Measurements from ENCODE around the gene SH3GL2. TPM values are rescaled to one million over a fixed set of nuclear protein-coding genes. Genes with fewer than 3 reads are reported as not detected.

Gene SH3GL2
- total RNA-seq, 4 donors from 2014 or later = 3.6 to 6.8 (median 4.7) TPM

- WGBS, 2 donors (ENCODE audit: low coverage in 1 of 2) = 25 to 35% methylated on average over 3 of the region's 3 CpGs
- no peak for ATAC-seq
- H3K9me3 ChIP-seq = no peaks in the 10 kb centered on the region
- no peak for TF ChIP-seq POLR2A (IDR thresholded peaks at IDR 0.05)
- TF ChIP-seq EP300 (IDR thresholded peaks at IDR 0.05) = no peak
- H3K27me3 ChIP-seq = no peaks in the 10 kb centered on the region
- H3K36me3 ChIP-seq = no peaks in the 10 kb centered on the region
- no peaks in the 10 kb centered on the region for H3K4me1 ChIP-seq
- no peak overlapping the region for H3K4me3 ChIP-seq
- no peak overlapping the region for H3K27ac ChIP-seq
Measured at GRCh38 chr9:17742067-17742466, 163.2 kb downstream of the SH3GL2 start.

GRCh38 chr9:17744786-17745185 is 165.9 kb downstream of the SH3GL2 start:
- Histone ChIP-seq H3K27me3 (no peaks in the 10 kb centered on the region), H3K27ac (no peak overlapping the region), H3K36me3 (no peaks in the 10 kb centered on the region), H3K9me3 (no peaks in the 10 kb centered on the region), H3K4me3 (no peak overlapping the region), H3K4me1 (no peaks in the 10 kb centered on the region)
- no peak for TF ChIP-seq POLR2AphosphoS5 (IDR thresholded peaks at IDR 0.05)
- 17 to 28% methylated on average over 3 of the region's 3 CpGs for WGBS, 2 donors (ENCODE audit: low coverage in 1 of 2)
- ATAC-seq = no peak

- no peaks in the 10 kb centered on the region for H3K4me1 ChIP-seq
- 43 to 60% methylated on average over 1 to 3 of the region's 3 CpGs for WGBS, 2 donors (ENCODE audit: low coverage in 1 of 2)
Measured at GRCh38 chr9:17750269-17750668, 171.4 kb downstream of the SH3GL2 start.

GRCh38 chr9:17751486-17751885 is 172.6 kb downstream of the SH3GL2 start:
- ATAC-seq = no peak
- Histone ChIP-seq H3K27ac (no peak overlapping the region), H3K9me3 (peaks cover 0 to 7% (median 0%) of the 10 kb centered on the region in 3 donors), H3K36me3 (no peaks in the 10 kb centered on the region), H3K27me3 (no peaks in the 10 kb centered on the region), H3K4me1 (no peaks in the 10 kb centered on the region), H3K4me3 (no peak overlapping the region)
- 46 to 83% methylated on average over 1 to 4 of the region's 4 CpGs for WGBS, 2 donors (ENCODE audit: low coverage in 1 of 2)
- no peak for TF ChIP-seq EP300 (IDR thresholded peaks at IDR 0.05)
- TF ChIP-seq POLR2A (IDR thresholded peaks at IDR 0.05) = no peak
- no peak for TF ChIP-seq CTCF (IDR thresholded peaks at IDR 0.05)
- no peak for TF ChIP-seq POLR2AphosphoS5 (IDR thresholded peaks at IDR 0.05)

More at GRCh38 chr9:17750269-17750668, 171.4 kb downstream of the SH3GL2 start:
- TF ChIP-seq EP300 (IDR thresholded peaks at IDR 0.05) (no peak), POLR2A (IDR thresholded peaks at IDR 0.05) (no peak), POLR2AphosphoS5 (IDR thresholded peaks at IDR 0.05) (no peak), CTCF (IDR thresholded peaks at IDR 0.05) (no peak)
- no peaks in the 10 kb centered on the region for H3K27me3 ChIP-seq
- ATAC-seq = no peak
- H3K9me3 ChIP-seq = peaks cover 0 to 7% (median 0%) of the 10 kb centered on the region in 3 donors
- H3K4me3 ChIP-seq = no peak overlapping the region
- H3K36me3 ChIP-seq = no peaks in the 10 kb centered on the region
- no peak overlapping the region for H3K27ac ChIP-seq

GRCh38 chr9:17752021-17752420 is 173.2 kb downstream of the SH3GL2 start:
- TF ChIP-seq POLR2A (IDR thresholded peaks at IDR 0.05) (no peak), EP300 (IDR thresholded peaks at IDR 0.05) (no peak)
- H3K36me3 ChIP-seq = no peaks in the 10 kb centered on the region
- peaks cover 0 to 7% (median 0%) of the 10 kb centered on the region in 3 donors for H3K9me3 ChIP-seq
- no peak for ATAC-seq
- H3K27me3 ChIP-seq = no peaks in the 10 kb centered on the region
- 43 to 56% methylated on average over 3 of the region's 3 CpGs for WGBS, 2 donors (ENCODE audit: low coverage in 1 of 2)
- no peaks in the 10 kb centered on the region for H3K4me1 ChIP-seq
- H3K27ac ChIP-seq = no peak overlapping the region
- no peak overlapping the region for H3K4me3 ChIP-seq

- Histone ChIP-seq H3K27me3 (no peaks in the 10 kb centered on the region), H3K36me3 (no peaks in the 10 kb centered on the region), H3K4me3 (no peak overlapping the region), H3K27ac (no peak overlapping the region), H3K4me1 (no peaks in the 10 kb centered on the region), H3K9me3 (peaks cover 0 to 7% (median 0%) of the 10 kb centered on the region in 3 donors)
- 57 to 90% methylated on average over 1 to 2 of the region's 2 CpGs for WGBS, 2 donors (ENCODE audit: low coverage in 1 of 2)
- TF ChIP-seq POLR2A (IDR thresholded peaks at IDR 0.05) (no peak), CTCF (IDR thresholded peaks at IDR 0.05) (no peak), EP300 (IDR thresholded peaks at IDR 0.05) (no peak), POLR2AphosphoS5 (IDR thresholded peaks at IDR 0.05) (no peak)
- ATAC-seq = no peak
Measured at GRCh38 chr9:17757816-17758215, 178.9 kb downstream of the SH3GL2 start.
